GM12878 (cell line): ENCODE measurements around the gene NAP1L5. TPM values are rescaled to one million over a fixed set of nuclear protein-coding genes. Genes with fewer than 3 reads are reported as not detected.

ENCODE experiments used
- CEBPZ ChIP-seq: fragments of 150-350 bp; IDR thresholded peaks from 2 replicates; pipeline ENCODE4 v1.6.1; 2016; ENCODE audit warnings: low read depth, low read length
- CTCF ChIP-seq, 3 experiments: IDR thresholded peaks in 2 of 3; conservative IDR thresholded peaks in 1 of 3; 2 replicates each; pipeline ENCODE4 v1.5.1; 2011; ENCODE audit warnings: low read depth in 3 of 3, low read length in 3 of 3, mild to moderate bottlenecking in 3 of 3, control low read depth in 2 of 3, moderate library complexity in 2 of 3, inconsistent platforms in 1 of 3, mixed read lengths in 1 of 3; ENCODE audit not compliant: control insufficient read depth in 2 of 3, insufficient read depth in 1 of 3; ENCODE audit errors: extremely low read depth in 1 of 3
- E2F4 ChIP-seq: IDR thresholded peaks from 2 replicates; pipeline ENCODE4 v1.6.1; 2012; ENCODE audit warnings: low read depth, low read length, improper control_type of control experiment
- E4F1 ChIP-seq: fragments of 450-650 bp; IDR thresholded peaks from 2 replicates; pipeline ENCODE4 v1.6.1; 2018; ENCODE audit warnings: borderline replicate concordance, mild to moderate bottlenecking; ENCODE audit not compliant: partially characterized antibody
- polyA plus RNA-seq, 11 experiments: library from polyadenylated mRNA; depleted of rRNA in 4 of 11; unstranded in 6 of 11; stranded (reverse) in 5 of 11; fragments of >200 nt; fragmentation: Nextera tagmentation in 4 of 11; fragmentation: Illumina TruSeq in 1 of 11; extraction: Ambion mirVana in 4 of 11; extraction: Trizol in 1 of 11; gene quantifications; 1 replicate in 1 of 11; 2 replicates in 10 of 11; pipeline versions ENCODE4 v1.2.1 to v1.2.3, GENCODE V29; 2011 to 2016; ENCODE audit warnings: inconsistent platforms in 2 of 11, missing spikeins in 2 of 11, low read depth in 1 of 11
- total RNA-seq, 4 experiments: library from RNA; depleted of rRNA in 3 of 4; stranded (reverse); fragments of >200 nt in 3 of 4; fragmentation: Illumina TruSeq in 1 of 4; extraction: Trizol in 1 of 4; gene quantifications; 2 replicates each; pipeline versions ENCODE4 v1.2.1 to v1.2.3, GENCODE V29; 2013 to 2021

NAP1L5 gene
- total and polyA plus RNA-seq, 10 of the 15 experiments (the other 5 are each of a cell fraction or from before 2014, with no cell fraction given) = 2.1 to 5.3 (median 3.7) TPM

GRCh38 chr4:88702782-88703181, 5.2 kb upstream of the NAP1L5 start (continued):
- TF ChIP-seq CEBPZ (no peak), E2F4 (no peak), E4F1 (no peak), CTCF (IDR thresholded peaks at IDR 0.05 in 2 of 3, conservative IDR thresholded peaks at IDR 0.05 in 1 of 3; ENCODE audit: control insufficient read depth in 2 of 3, extremely low read depth in 1 of 3, insufficient read depth in 1 of 3, low read depth in 3 of 3, low read length in 3 of 3) (no peak)
- TF ChIP-seq, all 136 proteins: peak for 0
